ENCODE results near the gene ADPRHL1.
"Not testable (repeated sequence)": the region's sequence is repeated elsewhere in the genome, so short reads cannot be mapped to it uniquely, and the experiment has no call there.

Gene ADPRHL1

GRCh38 chr13:113454936-113455335 lies 1.6 kb upstream of the ADPRHL1 start:
- no peak for DNase-seq

- DNase-seq = no peak
These were observed 822 bp downstream of the ADPRHL1 start for GRCh38 chr13:113452466-113452865.

GRCh38 chr13:113451951-113452421 lies 1.3 kb downstream of the ADPRHL1 start:
- DNase-seq = no peak

GRCh38 chr13:113450861-113451620 lies 2.2 kb downstream of the ADPRHL1 start:
- not testable (repeated sequence) for DNase-seq

- DNase-seq = not testable (repeated sequence)
These were observed 2.9 kb downstream of the ADPRHL1 start for GRCh38 chr13:113450348-113450744.

GRCh38 chr13:113449693-113450347 lies 3.5 kb downstream of the ADPRHL1 start:
- no peak for DNase-seq

GRCh38 chr13:113448885-113449692 lies 4.2 kb downstream of the ADPRHL1 start:
- DNase-seq = no peak

GRCh38 chr13:113448545-113448884 lies 4.8 kb downstream of the ADPRHL1 start:
- no peak for DNase-seq

- DNase-seq = no peak
These were observed 5.7 kb downstream of the ADPRHL1 start for GRCh38 chr13:113447596-113447995.

- no peak for DNase-seq
These were observed 6.8 kb downstream of the ADPRHL1 start for GRCh38 chr13:113446488-113446854.

GRCh38 chr13:113445791-113446487 lies 7.3 kb downstream of the ADPRHL1 start:
- no peak for DNase-seq

- DNase-seq = no peak
These were observed 9.3 kb downstream of the ADPRHL1 start for GRCh38 chr13:113443991-113444390.

- no peak for DNase-seq
These were observed 10.3 kb downstream of the ADPRHL1 start for GRCh38 chr13:113442985-113443362.

- DNase-seq = no peak
These were observed 10.8 kb downstream of the ADPRHL1 start for GRCh38 chr13:113442354-113442984.

- no peak for DNase-seq
These were observed 11.6 kb downstream of the ADPRHL1 start for GRCh38 chr13:113441661-113442060.

- DNase-seq = peak; percentile 12
These were observed 15.8 kb downstream of the ADPRHL1 start for GRCh38 chr13:113437408-113438010.

- DNase-seq = not testable (repeated sequence)
These were observed 16.4 kb downstream of the ADPRHL1 start for GRCh38 chr13:113436866-113437265.

- DNase-seq = not testable (repeated sequence)
These were observed 17.4 kb downstream of the ADPRHL1 start for GRCh38 chr13:113435907-113436306.

- no peak for DNase-seq
These were observed 19.8 kb downstream of the ADPRHL1 start for GRCh38 chr13:113433391-113433916.

GRCh38 chr13:113432506-113433270 lies 20.6 kb downstream of the ADPRHL1 start:
- no peak for DNase-seq

- DNase-seq = no peak
These were observed 22.1 kb downstream of the ADPRHL1 start for GRCh38 chr13:113431171-113431570.
